Uterus (tissue), 2 donors: ENCODE data around the gene TAS2R1.

Experiments used
- CTCF ChIP-seq, 4 experiments: fragments of 200-600 bp in 2 of 4; fragments of 450-650 bp in 2 of 4; sonication (generic) in 2 of 4; IDR thresholded peaks; one replicate each; pipeline ENCODE4 v1.5.1; 2016 to 2019; ENCODE audit warnings: antibody characterized with exemption in 4 of 4, mild to moderate bottlenecking in 2 of 4, moderate library complexity in 1 of 4
- POLR2A ChIP-seq, 2 donors: fragments of 450-650 bp; IDR thresholded peaks; one replicate each; pipeline ENCODE4 v1.6.1; 2016; ENCODE audit warnings: antibody characterized with exemption in 2 of 2, mild to moderate bottlenecking in 1 of 2, moderate library complexity in 1 of 2

- TF ChIP-seq CTCF (IDR thresholded peaks at IDR 0.05) = no peak
- TF ChIP-seq POLR2A (IDR thresholded peaks at IDR 0.05) = no peak
These were observed 22.9 kb upstream of the TAS2R1 start for GRCh38 chr5:9653061-9653460.
